Activated CD8-positive, alpha-beta T cell treated with anti-CD3 and anti-CD28 coated beads, Interleukin-2, amount 10 ng/mL, durations not matched to agents 7 days and 5 days (primary cell): ENCODE measurements around the gene TARBP1. TPM values are rescaled to one million over a fixed set of nuclear protein-coding genes. Genes with fewer than 3 reads are reported as not detected.
"Not testable (repeated sequence)": the region's sequence is repeated elsewhere in the genome, so short reads cannot be mapped to it uniquely, and the experiment has no call there.

Experiments
- ATAC-seq: fragments of 150-1000 bp; cut with Tn5 transposase; one replicate; pipeline ENCODE4 v1.10.0; 2021; ENCODE audit warnings: moderate library complexity
- CTCF ChIA-PET: fragments of 350-600 bp; sonication (Branson Sonifier 250); formaldehyde crosslinking; loops from one replicate; lab custom pipeline; 2021; ENCODE audit warnings: antibody characterized with exemption; lab: Charles Lee
- POLR2A ChIA-PET: fragments of 350-600 bp; sonication (Branson Sonifier 250); formaldehyde crosslinking; loops from one replicate; lab custom pipeline; 2021; ENCODE audit warnings: antibody characterized with exemption; lab: Charles Lee
- DNase-seq: peaks from one replicate; pipeline ENCODE4 v3.0.0-alpha.2; 2020
- H3K27ac Mint-ChIP-seq: one replicate; pipeline ENCODE4 v1.8.0; 2021; ENCODE audit warnings: mild to moderate bottlenecking, mixed read lengths
- H3K27me3 Mint-ChIP-seq: one replicate; pipeline ENCODE4 v1.8.0; 2021; ENCODE audit warnings: low read depth, mixed read lengths
- H3K36me3 Mint-ChIP-seq: one replicate; pipeline ENCODE4 v1.8.0; 2021; ENCODE audit warnings: low read depth, mixed read lengths
- H3K4me1 Mint-ChIP-seq: one replicate; pipeline ENCODE4 v1.8.0; 2021; ENCODE audit warnings: low read depth, mixed read lengths
- H3K4me3 Mint-ChIP-seq: one replicate; pipeline ENCODE4 v1.8.0; 2021; ENCODE audit warnings: mild to moderate bottlenecking, mixed read lengths
- H3K9me3 Mint-ChIP-seq: one replicate; pipeline ENCODE4 v1.8.0; 2022; ENCODE audit warnings: mixed read lengths; ENCODE audit not compliant: insufficient read depth
- total RNA-seq, 2 experiments: library from RNA; stranded (reverse); gene quantifications; one replicate each; pipeline ENCODE4 v1.2.3, GENCODE V29; 2021

Gene TARBP1
- total RNA-seq, result 10 to 100 TPM; 35.7 TPM

GRCh38 chr1:234478481-234479309, at the start of gene TARBP1:
Gene TARBP1 (minus strand): TSS chr1:234479179. CDS start chr1:234479103, 76 bp downstream.
- Mint-ChIP-seq H3K36me3 (peaks cover 9% of the 10 kb centered on the region), H3K4me1 (peaks cover 45% of the 10 kb centered on the region), H3K27me3 (peaks cover 20% of the 10 kb centered on the region), H3K4me3 (peak within 1 kb of the TSS; percentile 83), H3K27ac (peak within 1 kb of the TSS; percentile 81), H3K9me3 (no peaks in the 10 kb centered on the region)
- POLR2A ChIA-PET, result interaction anchor here (0.8 to 1.7 kb wide), 11 partner anchors 9 to 364 kb away, joined by 3 to 7 read pairs (median 3); partner anchors contain the start of genes COA6 and IRF2BP2
- DNase-seq (peak; percentile 73), ATAC-seq (peak; percentile 77)
- CTCF ChIA-PET, result interaction anchor here (0.8 to 2.1 kb wide), 7 partner anchors 8 to 938 kb away, joined by 3 to 10 read pairs (median 3); no protein-coding TSS in a partner anchor

GRCh38 chr1:234528074-234528865, 49.3 kb upstream of the TARBP1 start:
- Mint-ChIP-seq H3K36me3 (no peaks in the 10 kb centered on the region), H3K4me3 (no peak overlapping the region), H3K9me3 (no peaks in the 10 kb centered on the region), H3K27me3 (peaks cover 9% of the 10 kb centered on the region), H3K27ac (no peak overlapping the region), H3K4me1 (peaks cover 33% of the 10 kb centered on the region)
- ChIA-PET POLR2A (no interaction called here), CTCF (interaction anchor here (1.2 kb wide), 1 partner anchor 11 kb away, joined by 3 read pairs; no protein-coding TSS in a partner anchor)
- DNase-seq (no peak), ATAC-seq (no peak)

- H3K4me3 Mint-ChIP-seq, result no peak overlapping the region
- CTCF ChIA-PET, result interaction anchor here (1.7 kb wide), 1 partner anchor 40 kb away, joined by 4 read pairs; no protein-coding TSS in a partner anchor
Measured at GRCh38 chr1:234527346-234527745, 48.4 kb upstream of the TARBP1 start.

GRCh38 chr1:234526922-234527321, 47.9 kb upstream of the TARBP1 start:
- POLR2A ChIA-PET, result no interaction called here
- Mint-ChIP-seq H3K27ac (no peak overlapping the region), H3K4me3 (no peak overlapping the region), H3K27me3 (peaks cover 9% of the 10 kb centered on the region), H3K4me1 (peaks cover 33% of the 10 kb centered on the region), H3K36me3 (no peaks in the 10 kb centered on the region), H3K9me3 (no peaks in the 10 kb centered on the region)
- ATAC-seq, result no peak
- no peak for DNase-seq
- CTCF ChIA-PET, result interaction anchor here (1.7 kb wide), 1 partner anchor 40 kb away, joined by 4 read pairs; no protein-coding TSS in a partner anchor

More at GRCh38 chr1:234527346-234527745, 48.4 kb upstream of the TARBP1 start:
- H3K9me3 Mint-ChIP-seq, result no peaks in the 10 kb centered on the region
- no peak for ATAC-seq
- no peak overlapping the region for H3K27ac Mint-ChIP-seq
- no peak for DNase-seq
- peaks cover 9% of the 10 kb centered on the region for H3K27me3 Mint-ChIP-seq
- H3K36me3 Mint-ChIP-seq, result no peaks in the 10 kb centered on the region
- H3K4me1 Mint-ChIP-seq, result peaks cover 33% of the 10 kb centered on the region
- POLR2A ChIA-PET, result no interaction called here

- ATAC-seq (no peak), DNase-seq (no peak)
- Mint-ChIP-seq H3K9me3 (no peaks in the 10 kb centered on the region), H3K36me3 (no peaks in the 10 kb centered on the region), H3K4me3 (no peak overlapping the region), H3K4me1 (peaks cover 37% of the 10 kb centered on the region), H3K27ac (no peak overlapping the region), H3K27me3 (peaks cover 9% of the 10 kb centered on the region)
- ChIA-PET POLR2A (no interaction called here), CTCF (interaction anchor here (0.5 to 1.7 kb wide), 3 partner anchors 26 to 200 kb away, joined by 4 read pairs; no protein-coding TSS in a partner anchor)
Measured at GRCh38 chr1:234525099-234525799, 46.3 kb upstream of the TARBP1 start.

- DNase-seq (no peak), ATAC-seq (no peak)
- Mint-ChIP-seq H3K27ac (peak overlapping the region; percentile 60), H3K9me3 (no peaks in the 10 kb centered on the region), H3K36me3 (no peaks in the 10 kb centered on the region), H3K4me3 (no peak overlapping the region), H3K27me3 (no peaks in the 10 kb centered on the region), H3K4me1 (peaks cover 36% of the 10 kb centered on the region)
- ChIA-PET CTCF (interaction anchor here (0.9 to 1.4 kb wide), 2 partner anchors 13 to 323 kb away, joined by 3 read pairs; no protein-coding TSS in a partner anchor), POLR2A (interaction anchor here (0.6 to 1.4 kb wide), 4 partner anchors 21 to 1560 kb away, joined by 3 to 8 read pairs (median 4); no protein-coding TSS in a partner anchor)
Measured at GRCh38 chr1:234521836-234522235, 42.9 kb upstream of the TARBP1 start.

GRCh38 chr1:234520908-234521817, 42.2 kb upstream of the TARBP1 start:
- Mint-ChIP-seq H3K4me3 (no peak overlapping the region), H3K9me3 (no peaks in the 10 kb centered on the region), H3K27me3 (no peaks in the 10 kb centered on the region), H3K36me3 (no peaks in the 10 kb centered on the region), H3K27ac (peak overlapping the region; percentile 60), H3K4me1 (peaks cover 36% of the 10 kb centered on the region)
- ChIA-PET CTCF (interaction anchor here (0.9 to 1.4 kb wide), 2 partner anchors 13 to 324 kb away, joined by 3 read pairs; no protein-coding TSS in a partner anchor), POLR2A (interaction anchor here (1.3 to 1.4 kb wide), 2 partner anchors 21 to 43 kb away, joined by 3 read pairs; no protein-coding TSS in a partner anchor)
- ATAC-seq (no peak), DNase-seq (no peak)

- Mint-ChIP-seq H3K9me3 (no peaks in the 10 kb centered on the region), H3K4me1 (peaks cover 35% of the 10 kb centered on the region), H3K36me3 (no peaks in the 10 kb centered on the region), H3K4me3 (no peak overlapping the region), H3K27me3 (no peaks in the 10 kb centered on the region), H3K27ac (no peak overlapping the region)
- ChIA-PET CTCF (interaction anchor here (2.0 kb wide), 1 partner anchor 20 kb away, joined by 10 read pairs; no protein-coding TSS in a partner anchor), POLR2A (interaction anchor here (0.6 kb wide), 1 partner anchor 1009 kb away, joined by 5 read pairs; no protein-coding TSS in a partner anchor)
- DNase-seq (no peak), ATAC-seq (no peak)
Measured at GRCh38 chr1:234519506-234519905, 40.5 kb upstream of the TARBP1 start.

GRCh38 chr1:234518876-234519275, 39.9 kb upstream of the TARBP1 start:
- Mint-ChIP-seq H3K4me1 (peaks cover 35% of the 10 kb centered on the region), H3K27me3 (no peaks in the 10 kb centered on the region), H3K9me3 (no peaks in the 10 kb centered on the region), H3K36me3 (no peaks in the 10 kb centered on the region), H3K27ac (no peak overlapping the region), H3K4me3 (no peak overlapping the region)
- ChIA-PET CTCF (interaction anchor here (1.2 to 2.0 kb wide), 2 partner anchors 14 to 19 kb away, joined by 3 to 10 read pairs; no protein-coding TSS in a partner anchor), POLR2A (no interaction called here)
- DNase-seq (no peak), ATAC-seq (no peak)

GRCh38 chr1:234518086-234518485, 39.1 kb upstream of the TARBP1 start:
- H3K36me3 Mint-ChIP-seq, POLR2A ChIA-PET, ATAC-seq, H3K27me3 Mint-ChIP-seq, H3K4me3 Mint-ChIP-seq, DNase-seq, H3K9me3 Mint-ChIP-seq, H3K27ac Mint-ChIP-seq: not testable (repeated sequence)
- H3K4me1 Mint-ChIP-seq, result peaks cover 35% of the 10 kb centered on the region
- CTCF ChIA-PET, result interaction anchor here (1.0 to 2.0 kb wide), 3 partner anchors 10 to 18 kb away, joined by 3 to 10 read pairs (median 4); no protein-coding TSS in a partner anchor
